Upper lobe of left lung (tissue), 4 donors: ENCODE measurements around the gene BRIP1.
"Not testable (repeated sequence)": the region's sequence is repeated elsewhere in the genome, so short reads cannot be mapped to it uniquely, and the experiment has no call there.

Experiments used
- EP300 ChIP-seq, 4 donors: sonication (generic); formaldehyde crosslinking; IDR thresholded peaks; one replicate each; pipeline ENCODE4 v1.5.1; 2017; ENCODE audit warnings: antibody characterized with exemption in 4 of 4, control low read depth in 2 of 4
- TF ChIP-seq, protein P1 (sequence below), 6 experiments: fragments of 450-650 bp in 4 of 6; fragments of 200-600 bp in 2 of 6; sonication (generic) in 2 of 6; IDR thresholded peaks; one replicate each; pipeline ENCODE4 v1.5.1; 2016 to 2019; ENCODE audit warnings: antibody characterized with exemption in 6 of 6

DNA sequence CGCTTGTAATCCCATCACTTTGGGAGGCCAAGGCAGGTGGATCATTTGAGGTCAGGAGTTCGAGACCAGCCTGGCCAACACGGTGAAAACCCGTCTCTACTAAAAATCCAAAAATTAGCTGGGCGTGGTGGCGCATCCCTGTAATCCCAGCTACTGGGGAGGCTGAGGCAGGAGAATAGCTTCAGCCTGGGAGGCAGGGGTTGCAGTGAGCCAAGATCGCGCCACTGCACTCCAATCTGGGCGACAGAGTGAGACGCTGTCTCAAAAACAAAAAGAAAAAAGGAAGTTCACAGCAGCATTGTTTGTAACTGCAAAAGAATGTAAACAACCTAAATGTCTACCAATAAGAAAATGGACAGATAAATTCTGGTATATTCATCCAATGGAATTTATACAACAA is 2.9 kb downstream of the BRIP1 start:
- TF ChIP-seq EP300 (IDR thresholded peaks at IDR 0.05) = not testable (repeated sequence)
- TF ChIP-seq, protein P1, sequence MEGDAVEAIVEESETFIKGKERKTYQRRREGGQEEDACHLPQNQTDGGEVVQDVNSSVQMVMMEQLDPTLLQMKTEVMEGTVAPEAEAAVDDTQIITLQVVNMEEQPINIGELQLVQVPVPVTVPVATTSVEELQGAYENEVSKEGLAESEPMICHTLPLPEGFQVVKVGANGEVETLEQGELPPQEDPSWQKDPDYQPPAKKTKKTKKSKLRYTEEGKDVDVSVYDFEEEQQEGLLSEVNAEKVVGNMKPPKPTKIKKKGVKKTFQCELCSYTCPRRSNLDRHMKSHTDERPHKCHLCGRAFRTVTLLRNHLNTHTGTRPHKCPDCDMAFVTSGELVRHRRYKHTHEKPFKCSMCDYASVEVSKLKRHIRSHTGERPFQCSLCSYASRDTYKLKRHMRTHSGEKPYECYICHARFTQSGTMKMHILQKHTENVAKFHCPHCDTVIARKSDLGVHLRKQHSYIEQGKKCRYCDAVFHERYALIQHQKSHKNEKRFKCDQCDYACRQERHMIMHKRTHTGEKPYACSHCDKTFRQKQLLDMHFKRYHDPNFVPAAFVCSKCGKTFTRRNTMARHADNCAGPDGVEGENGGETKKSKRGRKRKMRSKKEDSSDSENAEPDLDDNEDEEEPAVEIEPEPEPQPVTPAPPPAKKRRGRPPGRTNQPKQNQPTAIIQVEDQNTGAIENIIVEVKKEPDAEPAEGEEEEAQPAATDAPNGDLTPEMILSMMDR (IDR thresholded peaks at IDR 0.05) = not testable (repeated sequence)
